ENCODE measurements around the gene HDAC8.

DNA sequence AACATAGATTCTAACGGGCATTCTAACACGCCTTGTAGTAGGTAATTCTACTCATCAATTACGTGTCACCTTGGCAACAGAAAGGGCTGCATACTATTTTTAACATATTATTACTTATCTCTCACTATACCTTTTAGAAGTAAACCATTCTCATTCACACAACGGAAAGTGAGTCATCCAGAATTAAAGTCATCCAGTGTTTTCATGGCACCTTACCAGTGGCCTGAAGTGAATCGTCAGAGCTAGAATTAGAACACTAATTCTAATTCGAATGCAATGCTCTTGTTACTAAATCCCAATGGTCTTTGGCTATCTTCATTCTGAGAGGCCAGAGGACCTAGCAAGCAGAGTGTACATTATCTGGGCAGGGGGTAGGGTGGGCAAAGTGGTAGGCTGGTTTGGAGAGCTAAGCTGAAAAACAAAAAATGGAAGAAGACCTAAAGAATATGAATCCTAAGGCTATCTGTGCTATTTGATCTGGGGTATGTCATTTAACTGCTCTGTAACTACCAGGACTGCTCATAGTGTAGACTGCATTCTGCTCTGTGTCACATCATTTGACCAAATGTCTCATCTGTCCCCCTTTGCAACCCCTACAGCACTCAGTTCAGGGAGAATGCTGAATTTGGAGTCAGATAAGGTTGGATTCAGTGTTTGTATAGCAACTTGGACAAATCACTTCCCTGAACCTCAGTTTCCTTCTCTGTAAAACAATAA, 96.5 kb downstream of the HDAC8 start:
- TF ChIP-seq, protein P1, sequence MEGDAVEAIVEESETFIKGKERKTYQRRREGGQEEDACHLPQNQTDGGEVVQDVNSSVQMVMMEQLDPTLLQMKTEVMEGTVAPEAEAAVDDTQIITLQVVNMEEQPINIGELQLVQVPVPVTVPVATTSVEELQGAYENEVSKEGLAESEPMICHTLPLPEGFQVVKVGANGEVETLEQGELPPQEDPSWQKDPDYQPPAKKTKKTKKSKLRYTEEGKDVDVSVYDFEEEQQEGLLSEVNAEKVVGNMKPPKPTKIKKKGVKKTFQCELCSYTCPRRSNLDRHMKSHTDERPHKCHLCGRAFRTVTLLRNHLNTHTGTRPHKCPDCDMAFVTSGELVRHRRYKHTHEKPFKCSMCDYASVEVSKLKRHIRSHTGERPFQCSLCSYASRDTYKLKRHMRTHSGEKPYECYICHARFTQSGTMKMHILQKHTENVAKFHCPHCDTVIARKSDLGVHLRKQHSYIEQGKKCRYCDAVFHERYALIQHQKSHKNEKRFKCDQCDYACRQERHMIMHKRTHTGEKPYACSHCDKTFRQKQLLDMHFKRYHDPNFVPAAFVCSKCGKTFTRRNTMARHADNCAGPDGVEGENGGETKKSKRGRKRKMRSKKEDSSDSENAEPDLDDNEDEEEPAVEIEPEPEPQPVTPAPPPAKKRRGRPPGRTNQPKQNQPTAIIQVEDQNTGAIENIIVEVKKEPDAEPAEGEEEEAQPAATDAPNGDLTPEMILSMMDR (IDR thresholded peaks at IDR 0.05): no peak
- TF ChIP-seq SIN3A (IDR thresholded peaks at IDR 0.05; ENCODE audit: borderline replicate concordance, insufficient read depth, low read depth, low read length): no peak
- no peak for TF ChIP-seq POLR2AphosphoS5 (IDR thresholded peaks at IDR 0.05; ENCODE audit: low read depth, low read length)
- TF ChIP-seq, protein P2, sequence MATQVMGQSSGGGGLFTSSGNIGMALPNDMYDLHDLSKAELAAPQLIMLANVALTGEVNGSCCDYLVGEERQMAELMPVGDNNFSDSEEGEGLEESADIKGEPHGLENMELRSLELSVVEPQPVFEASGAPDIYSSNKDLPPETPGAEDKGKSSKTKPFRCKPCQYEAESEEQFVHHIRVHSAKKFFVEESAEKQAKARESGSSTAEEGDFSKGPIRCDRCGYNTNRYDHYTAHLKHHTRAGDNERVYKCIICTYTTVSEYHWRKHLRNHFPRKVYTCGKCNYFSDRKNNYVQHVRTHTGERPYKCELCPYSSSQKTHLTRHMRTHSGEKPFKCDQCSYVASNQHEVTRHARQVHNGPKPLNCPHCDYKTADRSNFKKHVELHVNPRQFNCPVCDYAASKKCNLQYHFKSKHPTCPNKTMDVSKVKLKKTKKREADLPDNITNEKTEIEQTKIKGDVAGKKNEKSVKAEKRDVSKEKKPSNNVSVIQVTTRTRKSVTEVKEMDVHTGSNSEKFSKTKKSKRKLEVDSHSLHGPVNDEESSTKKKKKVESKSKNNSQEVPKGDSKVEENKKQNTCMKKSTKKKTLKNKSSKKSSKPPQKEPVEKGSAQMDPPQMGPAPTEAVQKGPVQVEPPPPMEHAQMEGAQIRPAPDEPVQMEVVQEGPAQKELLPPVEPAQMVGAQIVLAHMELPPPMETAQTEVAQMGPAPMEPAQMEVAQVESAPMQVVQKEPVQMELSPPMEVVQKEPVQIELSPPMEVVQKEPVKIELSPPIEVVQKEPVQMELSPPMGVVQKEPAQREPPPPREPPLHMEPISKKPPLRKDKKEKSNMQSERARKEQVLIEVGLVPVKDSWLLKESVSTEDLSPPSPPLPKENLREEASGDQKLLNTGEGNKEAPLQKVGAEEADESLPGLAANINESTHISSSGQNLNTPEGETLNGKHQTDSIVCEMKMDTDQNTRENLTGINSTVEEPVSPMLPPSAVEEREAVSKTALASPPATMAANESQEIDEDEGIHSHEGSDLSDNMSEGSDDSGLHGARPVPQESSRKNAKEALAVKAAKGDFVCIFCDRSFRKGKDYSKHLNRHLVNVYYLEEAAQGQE (IDR thresholded peaks at IDR 0.05; ENCODE audit: insufficient read depth in 1 of 2, low read depth in 2 of 2, low read length in 1 of 2): no peak
